SK-N-MC (cell line): ENCODE results near the gene RUFY3.

Experiments
- EZH2 ChIP-seq: fragments of 200-600 bp; sonication (generic); IDR thresholded peaks from one replicate; pipeline ENCODE4 v1.6.1; 2017; ENCODE audit warnings: antibody characterized with exemption
- POLR2AphosphoS5 ChIP-seq: IDR thresholded peaks from 2 replicates; pipeline ENCODE4 v1.6.1; 2012; ENCODE audit warnings: mild to moderate bottlenecking, low read depth, low read length, borderline replicate concordance

- TF ChIP-seq POLR2AphosphoS5 (no peak), EZH2 (no peak)
Measured at GRCh38 chr4:70829492-70829891, 107.7 kb downstream of the RUFY3 start.
